ENCODE data around the gene ST8SIA4. TPM values are rescaled to one million over a fixed set of nuclear protein-coding genes. Genes with fewer than 3 reads are reported as not detected.

The ST8SIA4 gene
- total and polyA plus RNA-seq, 10 of the 15 experiments (the other 5 are each of a cell fraction or from before 2014, with no cell fraction given): 4.4 to 30.9 (median 19.5) TPM

DNA sequence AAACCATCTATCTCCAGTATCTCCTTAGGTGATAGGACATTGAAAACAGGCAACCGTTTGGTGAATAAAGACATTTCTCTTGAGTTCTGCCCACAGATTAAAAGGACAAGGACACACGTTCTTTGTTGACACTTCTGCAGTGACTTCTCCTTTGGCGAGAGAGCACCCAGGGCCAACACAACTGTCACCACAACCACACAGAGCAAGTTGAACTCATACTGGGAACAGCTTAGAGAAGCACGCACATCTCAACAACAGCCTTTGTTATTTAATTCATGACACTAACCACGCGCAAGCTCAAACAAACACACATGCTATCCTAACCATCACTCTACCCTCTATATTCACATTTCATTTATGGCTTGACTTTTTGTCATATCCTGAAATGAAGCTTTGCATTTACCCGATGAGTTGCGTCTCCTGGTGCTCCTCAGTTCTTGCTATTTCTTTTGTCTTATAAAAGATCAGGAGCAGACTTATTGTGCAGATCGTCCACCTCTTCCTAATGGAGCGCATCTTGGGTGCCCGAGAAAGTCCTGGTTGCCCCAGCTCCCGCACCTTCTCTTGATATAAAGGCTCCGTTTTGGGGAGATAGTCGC, 543 bp downstream of the ST8SIA4 start (continued):
- TF ChIP-seq, protein P1, sequence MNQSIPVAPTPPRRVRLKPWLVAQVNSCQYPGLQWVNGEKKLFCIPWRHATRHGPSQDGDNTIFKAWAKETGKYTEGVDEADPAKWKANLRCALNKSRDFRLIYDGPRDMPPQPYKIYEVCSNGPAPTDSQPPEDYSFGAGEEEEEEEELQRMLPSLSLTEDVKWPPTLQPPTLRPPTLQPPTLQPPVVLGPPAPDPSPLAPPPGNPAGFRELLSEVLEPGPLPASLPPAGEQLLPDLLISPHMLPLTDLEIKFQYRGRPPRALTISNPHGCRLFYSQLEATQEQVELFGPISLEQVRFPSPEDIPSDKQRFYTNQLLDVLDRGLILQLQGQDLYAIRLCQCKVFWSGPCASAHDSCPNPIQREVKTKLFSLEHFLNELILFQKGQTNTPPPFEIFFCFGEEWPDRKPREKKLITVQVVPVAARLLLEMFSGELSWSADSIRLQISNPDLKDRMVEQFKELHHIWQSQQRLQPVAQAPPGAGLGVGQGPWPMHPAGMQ (IDR thresholded peaks at IDR 0.05; ENCODE audit: borderline replicate concordance): no peak
- TF ChIP-seq MYB (IDR thresholded peaks at IDR 0.05; ENCODE audit: borderline replicate concordance, low read depth, low read length) (no peak), CBX3 (IDR thresholded peaks at IDR 0.05; ENCODE audit: borderline replicate concordance, low read depth) (no peak), TCF3 (IDR thresholded peaks at IDR 0.05; ENCODE audit: borderline replicate concordance, insufficient read depth, low read depth, low read length) (no peak), POLR2A (IDR thresholded peaks at IDR 0.05; ENCODE audit: low read depth, low read length) (no peak), POLR2AphosphoS2 (IDR thresholded peaks at IDR 0.05; ENCODE audit: low read depth, low read length) (no peak), CREB1 (IDR thresholded peaks at IDR 0.05; ENCODE audit: low read depth) (no peak), STAT3 (IDR thresholded peaks at IDR 0.05; ENCODE audit: low read depth, low read length) (no peak), BRCA1 (IDR thresholded peaks at IDR 0.05; ENCODE audit: low read depth, low read length) (no peak), IKZF2 (IDR thresholded peaks at IDR 0.05) (no peak), FOXM1 (IDR thresholded peaks at IDR 0.05; ENCODE audit: low read depth, low read length) (0 out of 2 replicates have a peak, but pooled peaks have one; percentile 10), ATF7 (IDR thresholded peaks at IDR 0.05; ENCODE audit: low read depth) (no peak), RUNX3 (IDR thresholded peaks at IDR 0.05; ENCODE audit: low read length) (peak; percentile 61), NBN (IDR thresholded peaks at IDR 0.05) (no peak), SUZ12 (IDR thresholded peaks at IDR 0.05; ENCODE audit: unreplicated experiment) (no peak), GABPA (IDR thresholded peaks at IDR 0.05; ENCODE audit: low read depth) (no peak), JUND (IDR thresholded peaks at IDR 0.05; ENCODE audit: low read depth, low read length) (no peak)
- TF ChIP-seq, protein P2, sequence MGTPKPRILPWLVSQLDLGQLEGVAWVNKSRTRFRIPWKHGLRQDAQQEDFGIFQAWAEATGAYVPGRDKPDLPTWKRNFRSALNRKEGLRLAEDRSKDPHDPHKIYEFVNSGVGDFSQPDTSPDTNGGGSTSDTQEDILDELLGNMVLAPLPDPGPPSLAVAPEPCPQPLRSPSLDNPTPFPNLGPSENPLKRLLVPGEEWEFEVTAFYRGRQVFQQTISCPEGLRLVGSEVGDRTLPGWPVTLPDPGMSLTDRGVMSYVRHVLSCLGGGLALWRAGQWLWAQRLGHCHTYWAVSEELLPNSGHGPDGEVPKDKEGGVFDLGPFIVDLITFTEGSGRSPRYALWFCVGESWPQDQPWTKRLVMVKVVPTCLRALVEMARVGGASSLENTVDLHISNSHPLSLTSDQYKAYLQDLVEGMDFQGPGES (IDR thresholded peaks at IDR 0.05): no peak
- TF ChIP-seq, protein P3, sequence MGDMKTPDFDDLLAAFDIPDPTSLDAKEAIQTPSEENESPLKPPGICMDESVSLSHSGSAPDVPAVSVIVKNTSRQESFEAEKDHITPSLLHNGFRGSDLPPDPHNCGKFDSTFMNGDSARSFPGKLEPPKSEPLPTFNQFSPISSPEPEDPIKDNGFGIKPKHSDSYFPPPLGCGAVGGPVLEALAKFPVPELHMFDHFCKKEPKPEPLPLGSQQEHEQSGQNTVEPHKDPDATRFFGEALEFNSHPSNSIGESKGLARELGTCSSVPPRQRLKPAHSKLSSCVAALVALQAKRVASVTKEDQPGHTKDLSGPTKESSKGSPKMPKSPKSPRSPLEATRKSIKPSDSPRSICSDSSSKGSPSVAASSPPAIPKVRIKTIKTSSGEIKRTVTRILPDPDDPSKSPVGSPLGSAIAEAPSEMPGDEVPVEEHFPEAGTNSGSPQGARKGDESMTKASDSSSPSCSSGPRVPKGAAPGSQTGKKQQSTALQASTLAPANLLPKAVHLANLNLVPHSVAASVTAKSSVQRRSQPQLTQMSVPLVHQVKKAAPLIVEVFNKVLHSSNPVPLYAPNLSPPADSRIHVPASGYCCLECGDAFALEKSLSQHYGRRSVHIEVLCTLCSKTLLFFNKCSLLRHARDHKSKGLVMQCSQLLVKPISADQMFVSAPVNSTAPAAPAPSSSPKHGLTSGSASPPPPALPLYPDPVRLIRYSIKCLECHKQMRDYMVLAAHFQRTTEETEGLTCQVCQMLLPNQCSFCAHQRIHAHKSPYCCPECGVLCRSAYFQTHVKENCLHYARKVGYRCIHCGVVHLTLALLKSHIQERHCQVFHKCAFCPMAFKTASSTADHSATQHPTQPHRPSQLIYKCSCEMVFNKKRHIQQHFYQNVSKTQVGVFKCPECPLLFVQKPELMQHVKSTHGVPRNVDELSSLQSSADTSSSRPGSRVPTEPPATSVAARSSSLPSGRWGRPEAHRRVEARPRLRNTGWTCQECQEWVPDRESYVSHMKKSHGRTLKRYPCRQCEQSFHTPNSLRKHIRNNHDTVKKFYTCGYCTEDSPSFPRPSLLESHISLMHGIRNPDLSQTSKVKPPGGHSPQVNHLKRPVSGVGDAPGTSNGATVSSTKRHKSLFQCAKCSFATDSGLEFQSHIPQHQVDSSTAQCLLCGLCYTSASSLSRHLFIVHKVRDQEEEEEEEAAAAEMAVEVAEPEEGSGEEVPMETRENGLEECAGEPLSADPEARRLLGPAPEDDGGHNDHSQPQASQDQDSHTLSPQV (IDR thresholded peaks at IDR 0.05): no peak
- TF ChIP-seq, protein P4, sequence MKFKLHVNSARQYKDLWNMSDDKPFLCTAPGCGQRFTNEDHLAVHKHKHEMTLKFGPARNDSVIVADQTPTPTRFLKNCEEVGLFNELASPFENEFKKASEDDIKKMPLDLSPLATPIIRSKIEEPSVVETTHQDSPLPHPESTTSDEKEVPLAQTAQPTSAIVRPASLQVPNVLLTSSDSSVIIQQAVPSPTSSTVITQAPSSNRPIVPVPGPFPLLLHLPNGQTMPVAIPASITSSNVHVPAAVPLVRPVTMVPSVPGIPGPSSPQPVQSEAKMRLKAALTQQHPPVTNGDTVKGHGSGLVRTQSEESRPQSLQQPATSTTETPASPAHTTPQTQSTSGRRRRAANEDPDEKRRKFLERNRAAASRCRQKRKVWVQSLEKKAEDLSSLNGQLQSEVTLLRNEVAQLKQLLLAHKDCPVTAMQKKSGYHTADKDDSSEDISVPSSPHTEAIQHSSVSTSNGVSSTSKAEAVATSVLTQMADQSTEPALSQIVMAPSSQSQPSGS (IDR thresholded peaks at IDR 0.05; ENCODE audit: low read length): no peak
- TF ChIP-seq, protein P5, sequence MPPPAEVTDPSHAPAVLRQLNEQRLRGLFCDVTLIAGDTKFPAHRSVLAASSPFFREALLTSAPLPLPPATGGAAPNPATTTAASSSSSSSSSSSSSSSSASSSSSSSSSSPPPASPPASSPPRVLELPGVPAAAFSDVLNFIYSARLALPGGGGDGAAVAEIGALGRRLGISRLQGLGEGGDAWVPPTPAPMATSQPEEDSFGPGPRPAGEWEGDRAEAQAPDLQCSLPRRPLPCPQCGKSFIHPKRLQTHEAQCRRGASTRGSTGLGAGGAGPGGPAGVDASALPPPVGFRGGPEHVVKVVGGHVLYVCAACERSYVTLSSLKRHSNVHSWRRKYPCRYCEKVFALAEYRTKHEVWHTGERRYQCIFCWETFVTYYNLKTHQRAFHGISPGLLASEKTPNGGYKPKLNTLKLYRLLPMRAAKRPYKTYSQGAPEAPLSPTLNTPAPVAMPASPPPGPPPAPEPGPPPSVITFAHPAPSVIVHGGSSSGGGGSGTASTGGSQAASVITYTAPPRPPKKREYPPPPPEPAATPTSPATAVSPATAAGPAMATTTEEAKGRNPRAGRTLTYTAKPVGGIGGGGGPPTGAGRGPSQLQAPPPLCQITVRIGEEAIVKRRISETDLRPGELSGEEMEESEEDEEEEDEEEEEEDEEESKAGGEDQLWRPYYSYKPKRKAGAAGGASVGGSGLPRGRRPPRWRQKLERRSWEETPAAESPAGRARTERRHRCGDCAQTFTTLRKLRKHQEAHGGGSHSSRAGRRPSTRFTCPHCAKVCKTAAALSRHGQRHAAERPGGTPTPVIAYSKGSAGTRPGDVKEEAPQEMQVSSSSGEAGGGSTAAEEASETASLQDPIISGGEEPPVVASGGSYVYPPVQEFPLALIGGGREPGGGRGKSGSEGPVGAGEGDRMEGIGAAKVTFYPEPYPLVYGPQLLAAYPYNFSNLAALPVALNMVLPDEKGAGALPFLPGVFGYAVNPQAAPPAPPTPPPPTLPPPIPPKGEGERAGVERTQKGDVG (CRISPR knock-in tag; IDR thresholded peaks at IDR 0.05): no peak

Measured in GM12878 (cell line).